NCI-H2029 treated with DMSO at 0.1 percent for 48 hours (cell line): Measurements from ENCODE around the gene PPT2.
"Not testable (repeated sequence)": the region's sequence is repeated elsewhere in the genome, so short reads cannot be mapped to it uniquely, and the experiment has no call there.

ENCODE experiments used
- DNase-seq: peaks from one replicate; lab custom pipeline; 2025; lab: John Stamatoyannopoulos, UW

Gene PPT2

GRCh38 chr6:32210191-32210601, 56.3 kb downstream of the PPT2 start:
- DNase-seq, result no peak

- not testable (repeated sequence) for DNase-seq
These were observed 57.5 kb downstream of the PPT2 start for GRCh38 chr6:32211432-32211831.

- DNase-seq, result no peak
These were observed 58.3 kb downstream of the PPT2 start for GRCh38 chr6:32212076-32212760.
